A549 (cell line): ENCODE data around the gene YLPM1. TPM values are rescaled to one million over a fixed set of nuclear protein-coding genes. Genes with fewer than 3 reads are reported as not detected.

Experiments used
- ATAC-seq, 2 experiments: fragments of 200-7000 bp in 1 of 2; fragments of >200 bp in 1 of 2; cut with Nextera tagmentation in 1 of 2; cut with Tn5 transposase in 1 of 2; 3 replicates each; pipeline versions ENCODE4 v1.8.0 to v1.9.1; 2018 to 2020; ENCODE audit warnings: mild to moderate bottlenecking in 1 of 2, moderate library complexity in 1 of 2
- CTCF ChIA-PET: fragments of 300-600 bp; sonication (Branson Sonifier 250); formaldehyde crosslinking; extraction: SDS; loops from one replicate; lab custom pipeline; 2021; ENCODE audit warnings: antibody characterized with exemption, inconsistent platforms; lab: Yijun Ruan, JAX
- POLR2A ChIA-PET: fragments of 350-600 bp; formaldehyde crosslinking; extraction: SDS; loops from one replicate; lab custom pipeline; 2021; ENCODE audit warnings: antibody characterized with exemption, inconsistent platforms; lab: Yijun Ruan, JAX
- DNase-seq, 2 experiments: peaks; one replicate each; pipeline versions ENCODE4 v3.0.0 to v3.0.0-alpha.2; 2011 to 2016; ENCODE audit warnings: low read depth in 1 of 2, low spot score in 1 of 2
- FAIRE-seq: peaks from 2 replicates; lab custom pipeline; 2011; peaks lifted over from hg19 to GRCh38; lab: Jason Lieb, UNC
- H3K27ac ChIP-seq, 2 experiments: fragments of >200 bp; sonication (Bioruptor Twin); formaldehyde crosslinking; 3 replicates each; pipeline ENCODE4 v1.5.1; 2016 to 2017
- H3K4me1 ChIP-seq: fragments of >200 bp; sonication (Bioruptor Twin); formaldehyde crosslinking; 3 replicates; pipeline ENCODE4 v1.6.1; 2016
- H3K4me2 ChIP-seq: fragments of >200 bp; sonication (Bioruptor Twin); formaldehyde crosslinking; 3 replicates; pipeline ENCODE4 v1.6.1; 2016
- H3K4me3 ChIP-seq: fragments of >200 bp; sonication (Bioruptor Twin); formaldehyde crosslinking; 3 replicates; pipeline ENCODE4 v1.5.1; 2016
- H3K9me3 ChIP-seq: fragments of >200 bp; sonication (Bioruptor Twin); formaldehyde crosslinking; 3 replicates; pipeline ENCODE4 v1.6.1; 2016
- CHD2 ChIP-seq: fragments of 150-350 bp; IDR thresholded peaks from 2 replicates; pipeline ENCODE4 v1.6.1; 2014; ENCODE audit warnings: low read length; ENCODE audit not compliant: partially characterized antibody
- EHMT2 ChIP-seq: fragments of 200-600 bp; sonication (generic); IDR thresholded peaks from 2 replicates; pipeline ENCODE4 v1.6.1; 2016; ENCODE audit warnings: antibody characterized with exemption, low read depth, mild to moderate bottlenecking, moderate library complexity
- ESRRA ChIP-seq: fragments of 150-350 bp; IDR thresholded peaks from 2 replicates; pipeline ENCODE4 v1.6.1; 2014; ENCODE audit warnings: mild to moderate bottlenecking, low read length, borderline replicate concordance
- FOSB ChIP-seq: fragments of 250-450 bp; sonication (Bioruptor Pico); IDR thresholded peaks from 2 replicates; pipeline ENCODE4 v1.5.0; 2020; ENCODE audit warnings: mild to moderate bottlenecking, moderate library complexity
- FOSL2 ChIP-seq, 2 experiments: fragments of 450-650 bp in 1 of 2; fragments of >200 bp in 1 of 2; sonication (Bioruptor Twin) in 1 of 2; formaldehyde crosslinking; IDR thresholded peaks; 2 replicates each; pipeline versions ENCODE4 v1.5.0 to v1.6.1; 2016 to 2020; ENCODE audit warnings: mild to moderate bottlenecking in 1 of 2, moderate library complexity in 1 of 2
- FOXS1 ChIP-seq: fragments of 250-450 bp; sonication (Bioruptor Pico); IDR thresholded peaks from 2 replicates; pipeline ENCODE4 v1.5.0; 2020; ENCODE audit warnings: mild to moderate bottlenecking, moderate library complexity
- HEYL ChIP-seq: fragments of 250-450 bp; sonication (Bioruptor Pico); IDR thresholded peaks from 2 replicates; pipeline ENCODE4 v1.8.0; 2021; ENCODE audit warnings: mild to moderate bottlenecking, moderate library complexity
- JUN ChIP-seq, 2 experiments: fragments of >200 bp; sonication (Bioruptor Twin); formaldehyde crosslinking; IDR thresholded peaks; 2 replicates in 1 of 2; 3 replicates in 1 of 2; pipeline ENCODE4 v1.6.1; 2016 to 2017
- KDM1A ChIP-seq: fragments of 200-600 bp; sonication (generic); IDR thresholded peaks from 2 replicates; pipeline ENCODE4 v1.6.1; 2016; ENCODE audit warnings: low read depth, mild to moderate bottlenecking
- KDM5A ChIP-seq: fragments of 200-600 bp; sonication (generic); IDR thresholded peaks from 2 replicates; pipeline ENCODE4 v1.6.1; 2016; ENCODE audit warnings: antibody characterized with exemption, mild to moderate bottlenecking
- MAFK ChIP-seq: fragments of 450-650 bp; IDR thresholded peaks from 2 replicates; pipeline ENCODE4 v1.6.1; 2014; ENCODE audit not compliant: partially characterized antibody
- MAX ChIP-seq: IDR thresholded peaks from 2 replicates; pipeline ENCODE4 v1.6.1; 2012
- MYC ChIP-seq: IDR thresholded peaks from 2 replicates; pipeline ENCODE4 v1.6.1; 2012; ENCODE audit warnings: mild to moderate bottlenecking, inconsistent platforms, low read length, improper control_type of control experiment, borderline replicate concordance
- NPAS2 ChIP-seq: fragments of 250-450 bp; sonication (Bioruptor Pico); IDR thresholded peaks from 2 replicates; pipeline ENCODE4 v1.8.0; 2022; ENCODE audit warnings: mild to moderate bottlenecking, moderate library complexity, borderline replicate concordance
- PBX3 ChIP-seq: IDR thresholded peaks from 2 replicates; pipeline ENCODE4 v1.6.1; 2012
- POLR2AphosphoS2 ChIP-seq: conservative IDR thresholded peaks from 2 replicates; pipeline ENCODE4 v1.6.1; 2012; ENCODE audit warnings: low read length, improper control_type of control experiment, inconsistent platforms
- RCOR1 ChIP-seq: fragments of 150-350 bp; IDR thresholded peaks from 2 replicates; pipeline ENCODE4 v1.6.1; 2014; ENCODE audit warnings: antibody characterized with exemption, low read length, low read depth
- USF2 ChIP-seq: fragments of 450-650 bp; IDR thresholded peaks from 2 replicates; pipeline ENCODE4 v1.6.1; 2014; ENCODE audit warnings: antibody characterized with exemption
- ZSCAN20 ChIP-seq: fragments of 250-450 bp; sonication (Bioruptor Pico); IDR thresholded peaks from 2 replicates; pipeline ENCODE4 v1.8.0; 2022; ENCODE audit warnings: mild to moderate bottlenecking, moderate library complexity
- WGBS: methylation state at CpG from one replicate; pipeline ENCODE4 v1.1.6; 2017; ENCODE audit errors: missing lambda C conversion rate; 5-methylcytosine and 5-hydroxymethylcytosine counted together
- polyA plus RNA-seq, 4 experiments: library from polyadenylated mRNA; depleted of rRNA in 3 of 4; stranded (reverse); fragments of >200 nt; fragmentation: RNase III in 1 of 4; extraction: RNeasy Plus Mini Kit Qiagen cat#74134 plus additional on column Dnase treatment in 1 of 4; gene quantifications; 2 replicates in 3 of 4; 3 replicates in 1 of 4; pipeline ENCODE4 v1.2.3, GENCODE V29; 2011 to 2017

Gene YLPM1
- polyA plus RNA-seq, 2 of the 4 experiments (the other 2 are of a cell fraction) = 20.3 to 37.8 TPM

GRCh38 chr14:74826574-74826973 lies 63.5 kb downstream of the YLPM1 start (continued):
- no peak for TF ChIP-seq MAX
- TF ChIP-seq USF2 = no peak

- Histone ChIP-seq H3K4me1 (no peaks in the 10 kb centered on the region), H3K9me3 (no peaks in the 10 kb centered on the region), H3K27ac (no peak overlapping the region), H3K4me2 (no peak overlapping the region), H3K4me3 (no peak overlapping the region)
- CTCF ChIA-PET = interaction anchor here (1.5 kb wide), 1 partner anchor 31 kb away, joined by 6 read pairs; no protein-coding TSS in a partner anchor
- POLR2A ChIA-PET = no interaction called here
- no peak for DNase-seq
- TF ChIP-seq KDM1A = no peak
- TF ChIP-seq CHD2 = no peak
- 90% methylated on average over 5 of the region's 5 CpGs for WGBS
- ATAC-seq = no peak
- FAIRE-seq = no peak
These were observed 66.1 kb downstream of the YLPM1 start for GRCh38 chr14:74829251-74829650.

GRCh38 chr14:74832849-74833248 lies 69.7 kb downstream of the YLPM1 start:
- H3K4me3 ChIP-seq = no peak overlapping the region
- POLR2A ChIA-PET = interaction anchor here (0.6 kb wide), 1 partner anchor 192 kb away, joined by 14 read pairs; no protein-coding TSS in a partner anchor
- DNase-seq (no peak), ATAC-seq (no peak), FAIRE-seq (no peak)
- TF ChIP-seq NPAS2 (no peak), ESRRA (no peak)
- H3K27ac ChIP-seq = no peak overlapping the region
- H3K4me2 ChIP-seq = no peak overlapping the region
- no peaks in the 10 kb centered on the region for H3K9me3 ChIP-seq
- CTCF ChIA-PET = no interaction called here
- H3K4me1 ChIP-seq = no peaks in the 10 kb centered on the region
- WGBS = 86% methylated on average over 4 of the region's 4 CpGs

- CTCF ChIA-PET = interaction anchor here (0.9 to 1.5 kb wide), 2 partner anchors 26 to 72 kb away, joined by 4 to 5 read pairs; partner anchors contain the start of gene YLPM1
- whole genome bisulfite sequencing = 87% methylated on average over 5 of the region's 5 CpGs
- DNase-seq = no peak
- TF ChIP-seq KDM5A = no peak
- no peak for TF ChIP-seq FOSL2 (IDR thresholded peaks at IDR 0.05)
- TF ChIP-seq FOSL2 (CRISPR knock-in tag; IDR thresholded peaks at IDR 0.05) = no peak
- no peak for TF ChIP-seq JUN (IDR thresholded peaks at IDR 0.05)
- TF ChIP-seq MAFK = no peak
- no peak for TF ChIP-seq RCOR1
- no peak for TF ChIP-seq HEYL (CRISPR knock-in tag)
- TF ChIP-seq EHMT2 = no peak
- no peak for TF ChIP-seq KDM1A
- no peak for TF ChIP-seq ZSCAN20 (CRISPR knock-in tag)
- TF ChIP-seq MYC = no peak
- TF ChIP-seq POLR2AphosphoS2 = no peak
- TF ChIP-seq FOSB (CRISPR knock-in tag) = no peak
- TF ChIP-seq USF2 = no peak
- TF ChIP-seq PBX3 = no peak
- no peak for TF ChIP-seq FOXS1 (CRISPR knock-in tag)
- TF ChIP-seq, all 56 proteins: peak for 0
- no peak; a peak in 2 of 6 replicates for ATAC-seq
- Histone ChIP-seq H3K4me1 (no peaks in the 10 kb centered on the region), H3K9me3 (no peaks in the 10 kb centered on the region), H3K4me2 (no peak overlapping the region), H3K27ac (no peak overlapping the region), H3K4me3 (no peak overlapping the region)
- POLR2A ChIA-PET = no interaction called here
- FAIRE-seq = no peak
These were observed 71.7 kb downstream of the YLPM1 start for GRCh38 chr14:74834692-74835392.
